ENCODE results near the gene ST3GAL4.
"Not testable (repeated sequence)": the region's sequence is repeated elsewhere in the genome, so short reads cannot be mapped to it uniquely, and the experiment has no call there.

GRCh38 chr11:126373389-126374066 lies 18.0 kb downstream of the ST3GAL4 start:
- not testable (repeated sequence) for TF ChIP-seq CTCF (IDR thresholded peaks at IDR 0.05 in 4 of 5, conservative IDR thresholded peaks at IDR 0.05 in 1 of 5); POLR2A (IDR thresholded peaks at IDR 0.05)

All from gastrocnemius medialis (tissue), 4 donors.